Measurements from ENCODE around the gene TRPC4AP.
"Not testable (repeated sequence)": the region's sequence is repeated elsewhere in the genome, so short reads cannot be mapped to it uniquely, and the experiment has no call there.

Gene TRPC4AP, protein sequence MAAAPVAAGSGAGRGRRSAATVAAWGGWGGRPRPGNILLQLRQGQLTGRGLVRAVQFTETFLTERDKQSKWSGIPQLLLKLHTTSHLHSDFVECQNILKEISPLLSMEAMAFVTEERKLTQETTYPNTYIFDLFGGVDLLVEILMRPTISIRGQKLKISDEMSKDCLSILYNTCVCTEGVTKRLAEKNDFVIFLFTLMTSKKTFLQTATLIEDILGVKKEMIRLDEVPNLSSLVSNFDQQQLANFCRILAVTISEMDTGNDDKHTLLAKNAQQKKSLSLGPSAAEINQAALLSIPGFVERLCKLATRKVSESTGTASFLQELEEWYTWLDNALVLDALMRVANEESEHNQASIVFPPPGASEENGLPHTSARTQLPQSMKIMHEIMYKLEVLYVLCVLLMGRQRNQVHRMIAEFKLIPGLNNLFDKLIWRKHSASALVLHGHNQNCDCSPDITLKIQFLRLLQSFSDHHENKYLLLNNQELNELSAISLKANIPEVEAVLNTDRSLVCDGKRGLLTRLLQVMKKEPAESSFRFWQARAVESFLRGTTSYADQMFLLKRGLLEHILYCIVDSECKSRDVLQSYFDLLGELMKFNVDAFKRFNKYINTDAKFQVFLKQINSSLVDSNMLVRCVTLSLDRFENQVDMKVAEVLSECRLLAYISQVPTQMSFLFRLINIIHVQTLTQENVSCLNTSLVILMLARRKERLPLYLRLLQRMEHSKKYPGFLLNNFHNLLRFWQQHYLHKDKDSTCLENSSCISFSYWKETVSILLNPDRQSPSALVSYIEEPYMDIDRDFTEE

DNA sequence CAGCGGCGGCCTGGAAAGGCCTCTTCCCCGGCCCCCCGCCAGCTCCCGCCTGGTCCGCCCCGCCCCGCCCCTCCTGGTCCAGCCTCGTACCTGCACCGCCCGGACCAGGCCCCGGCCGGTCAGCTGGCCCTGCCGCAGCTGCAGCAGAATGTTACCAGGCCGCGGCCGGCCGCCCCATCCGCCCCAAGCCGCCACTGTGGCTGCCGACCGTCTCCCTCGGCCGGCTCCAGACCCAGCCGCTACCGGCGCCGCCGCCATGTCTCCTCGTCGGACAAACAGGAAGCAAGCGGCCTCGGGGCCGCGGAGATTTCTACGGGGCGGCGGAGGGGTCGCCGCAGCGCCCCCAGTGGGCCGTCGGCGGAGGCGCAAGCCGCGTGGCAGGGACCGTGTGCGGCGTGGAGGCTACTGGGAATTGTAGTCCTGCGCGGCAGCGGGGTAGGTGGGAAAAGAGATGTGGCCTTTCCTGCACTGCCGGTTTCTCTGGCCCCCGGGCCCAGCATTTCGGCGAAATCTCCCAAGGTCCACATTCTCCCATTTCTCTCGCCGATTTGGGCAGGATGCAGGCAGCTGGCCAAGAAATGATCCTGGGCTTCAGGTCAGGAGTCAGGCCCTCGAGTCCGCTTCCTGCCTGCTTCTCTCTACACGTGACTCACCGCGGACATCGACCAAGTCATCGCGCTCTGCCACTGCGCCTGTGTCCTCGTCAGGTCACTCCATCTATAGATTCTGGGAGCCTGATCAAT lies at the start of gene TRPC4AP:
Gene TRPC4AP, minus strand, starts transcription at position 284 of the 743 bp plus-strand sequence. Its CDS starts 26 bp downstream, at position 258.
- in situ Hi-C loops (cut with MboI; ENCODE audit: low sequenced_read_pairs) = no loop called here

DNA sequence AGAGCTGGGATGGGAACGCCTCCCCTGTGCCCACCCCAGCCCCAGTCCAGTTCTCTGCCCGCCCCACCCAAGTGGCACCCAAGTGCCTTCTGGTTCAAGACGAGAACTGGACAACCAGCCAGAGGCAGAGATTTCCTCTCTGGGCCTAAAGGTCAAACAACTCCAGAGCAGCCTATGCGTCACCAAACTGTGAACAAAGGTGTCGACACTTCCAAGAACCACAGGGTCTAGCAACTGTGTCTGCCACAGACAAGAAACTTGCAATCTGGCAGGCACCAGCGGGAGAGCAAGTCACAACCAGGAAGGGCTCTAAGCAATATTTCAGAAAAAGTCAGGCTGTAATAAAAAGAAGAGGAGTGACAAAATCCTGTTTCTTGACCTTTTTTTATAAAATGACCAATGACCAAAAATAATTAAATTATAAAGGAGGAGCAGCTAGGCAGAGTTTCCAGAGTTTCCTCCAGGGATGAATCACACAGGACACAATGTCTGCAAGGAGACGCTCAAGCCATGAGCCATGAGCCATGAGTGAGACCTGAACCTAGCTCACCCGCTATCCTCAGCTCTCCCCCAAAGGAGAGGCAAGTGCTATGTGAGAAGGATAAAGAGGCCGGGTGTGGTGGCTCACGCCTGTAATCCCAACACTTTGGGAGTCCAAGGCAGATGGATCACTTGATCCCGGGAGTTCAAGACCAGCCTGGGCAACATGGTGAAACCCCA lies 43.4 kb upstream of the TRPC4AP start:
- in situ Hi-C loops (cut with MboI; ENCODE audit: low sequenced_read_pairs) = no loop called here

DNA sequence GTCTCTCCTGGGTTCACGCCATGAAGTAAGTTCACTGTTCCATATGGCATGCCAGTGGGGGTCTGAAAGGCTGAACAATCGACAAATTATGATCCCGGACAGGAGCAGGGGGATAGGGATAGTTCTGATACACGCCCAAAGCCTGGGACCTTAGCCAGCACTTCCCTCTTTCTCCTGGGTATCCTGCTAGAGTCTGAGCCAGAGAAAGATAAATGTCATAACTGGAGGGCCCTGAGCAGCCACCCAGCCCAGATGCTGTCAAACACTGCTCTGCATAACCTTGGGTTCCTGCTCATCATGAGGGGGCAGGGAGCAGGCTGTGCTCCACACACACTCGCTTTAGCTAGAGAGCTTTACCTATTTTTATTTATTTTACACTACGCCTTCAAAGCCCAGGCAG lies 42.3 kb upstream of the TRPC4AP start:
- in situ Hi-C loops (cut with MboI; ENCODE audit: low sequenced_read_pairs) = no loop called here

DNA sequence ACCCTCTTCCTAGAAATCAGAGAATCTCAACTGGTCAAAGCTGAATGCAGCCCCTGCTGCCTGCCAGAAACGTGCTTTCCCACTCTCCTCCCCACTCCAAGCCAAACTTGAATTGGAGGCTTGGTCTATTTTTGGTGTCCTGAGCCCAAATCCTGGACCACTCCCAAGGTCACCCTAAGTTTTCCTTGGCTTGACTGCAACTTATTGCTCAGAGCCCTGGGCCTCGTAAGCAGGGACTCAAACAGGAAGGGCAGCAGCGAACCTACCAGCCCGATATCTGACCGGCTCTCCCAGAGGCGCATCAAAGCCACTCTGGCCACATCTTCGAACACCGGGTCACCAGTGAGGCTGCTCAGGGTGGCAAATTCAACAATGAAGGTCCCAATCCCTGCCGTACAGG lies 41.9 kb upstream of the TRPC4AP start:
- in situ Hi-C loops (cut with MboI; ENCODE audit: low sequenced_read_pairs) = no loop called here

DNA sequence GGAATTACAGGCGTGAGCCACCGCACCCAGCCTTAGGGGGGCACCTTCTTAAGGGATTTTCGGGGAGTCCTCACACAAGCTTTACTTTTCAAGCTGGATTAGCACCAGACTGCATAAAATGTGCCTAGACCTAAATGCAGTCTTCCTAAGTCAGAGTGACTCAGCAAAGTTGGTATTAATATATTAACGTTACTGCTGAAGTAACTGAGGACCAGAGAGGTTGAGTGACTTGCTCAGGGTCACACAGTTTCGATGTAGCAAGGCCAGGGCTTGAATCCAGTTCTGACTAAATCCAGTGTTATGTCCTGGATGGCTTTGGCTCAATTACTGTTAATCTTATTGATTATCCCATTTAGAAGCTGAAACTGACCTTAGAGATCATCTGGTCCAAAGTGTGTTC lies 41.1 kb upstream of the TRPC4AP start:
- in situ Hi-C loops (cut with MboI; ENCODE audit: low sequenced_read_pairs) = no loop called here

DNA sequence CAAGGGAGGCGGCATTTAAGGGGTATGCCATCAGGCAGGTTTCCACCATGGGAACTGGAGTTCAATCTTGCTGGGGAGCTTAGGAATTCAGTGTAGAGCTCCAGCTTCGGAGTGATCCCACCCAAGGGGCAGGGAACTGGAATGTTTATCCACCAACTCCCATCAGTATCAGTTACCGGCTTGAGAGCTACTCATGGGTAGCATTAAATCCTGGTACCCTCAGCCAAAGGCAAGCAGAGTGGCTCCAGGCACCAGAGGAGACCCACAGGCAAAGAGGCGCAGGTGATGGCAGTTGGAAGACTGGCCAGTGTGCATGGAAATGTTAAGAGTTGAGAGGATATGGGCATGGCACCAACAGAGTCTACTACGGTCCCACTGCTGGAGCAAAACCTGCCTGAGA lies 40.4 kb upstream of the TRPC4AP start:
- in situ Hi-C loops (cut with MboI; ENCODE audit: low sequenced_read_pairs) = no loop called here

DNA sequence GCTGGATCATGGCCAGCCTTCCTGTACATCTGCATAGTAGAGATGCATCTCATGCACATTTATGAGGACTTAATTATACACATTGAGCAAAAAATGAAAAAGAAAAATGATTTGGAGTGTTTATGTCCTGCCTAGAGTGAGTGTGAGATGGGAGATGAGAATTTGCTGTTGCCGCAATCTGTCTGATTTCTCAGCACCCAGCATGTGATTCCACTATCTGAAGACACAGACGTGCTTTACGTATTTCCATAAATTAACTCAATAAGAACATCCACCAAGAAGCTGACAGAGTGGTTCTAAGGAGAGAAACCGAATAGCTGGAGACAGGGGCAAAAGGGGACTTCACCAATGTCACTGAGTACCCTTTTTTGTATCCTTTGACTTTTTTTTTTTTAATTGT lies 39.3 kb upstream of the TRPC4AP start:
- in situ Hi-C loops (cut with MboI; ENCODE audit: low sequenced_read_pairs) = no loop called here

DNA sequence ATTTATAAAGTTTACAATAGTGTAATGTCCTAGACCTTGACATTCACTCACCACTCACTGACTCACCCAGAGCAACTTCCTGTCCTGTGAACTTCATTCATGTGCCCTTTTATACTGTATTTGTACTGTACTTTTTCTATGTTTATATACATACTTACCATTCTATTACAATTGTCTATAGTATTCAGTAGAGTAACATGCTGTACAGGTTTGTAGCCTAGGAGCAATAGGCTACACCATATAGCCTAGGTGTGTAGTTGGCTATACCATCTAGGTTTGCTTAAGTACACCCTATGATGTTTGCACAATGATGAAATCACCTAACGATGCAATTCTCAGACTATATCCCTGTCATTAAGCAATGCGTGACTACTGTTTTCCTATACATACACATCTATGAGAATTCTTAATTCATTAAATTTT lies 37.1 kb upstream of the TRPC4AP start:
- in situ Hi-C loops (cut with MboI; ENCODE audit: low sequenced_read_pairs) = no loop called here

DNA sequence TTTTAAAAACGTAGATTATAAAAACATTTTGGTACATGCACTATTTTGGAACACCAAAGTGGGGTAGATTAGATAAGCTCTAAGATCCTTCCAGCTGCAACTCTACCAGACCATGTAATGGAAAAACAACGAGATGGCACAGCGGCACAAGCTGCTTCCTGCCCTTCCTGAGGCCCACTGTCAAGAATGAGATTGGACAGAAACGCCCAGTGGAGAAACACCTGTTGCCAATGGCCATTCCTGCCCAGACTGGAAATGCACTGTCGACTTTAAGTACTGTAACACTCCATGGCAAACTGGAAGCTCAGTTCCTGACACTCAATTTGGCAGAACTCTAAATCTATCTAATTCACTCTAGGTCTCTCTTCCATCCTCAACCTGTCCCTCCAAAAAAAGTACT lies 33.1 kb upstream of the TRPC4AP start:
- in situ Hi-C loops (cut with MboI; ENCODE audit: low sequenced_read_pairs) = no loop called here

DNA sequence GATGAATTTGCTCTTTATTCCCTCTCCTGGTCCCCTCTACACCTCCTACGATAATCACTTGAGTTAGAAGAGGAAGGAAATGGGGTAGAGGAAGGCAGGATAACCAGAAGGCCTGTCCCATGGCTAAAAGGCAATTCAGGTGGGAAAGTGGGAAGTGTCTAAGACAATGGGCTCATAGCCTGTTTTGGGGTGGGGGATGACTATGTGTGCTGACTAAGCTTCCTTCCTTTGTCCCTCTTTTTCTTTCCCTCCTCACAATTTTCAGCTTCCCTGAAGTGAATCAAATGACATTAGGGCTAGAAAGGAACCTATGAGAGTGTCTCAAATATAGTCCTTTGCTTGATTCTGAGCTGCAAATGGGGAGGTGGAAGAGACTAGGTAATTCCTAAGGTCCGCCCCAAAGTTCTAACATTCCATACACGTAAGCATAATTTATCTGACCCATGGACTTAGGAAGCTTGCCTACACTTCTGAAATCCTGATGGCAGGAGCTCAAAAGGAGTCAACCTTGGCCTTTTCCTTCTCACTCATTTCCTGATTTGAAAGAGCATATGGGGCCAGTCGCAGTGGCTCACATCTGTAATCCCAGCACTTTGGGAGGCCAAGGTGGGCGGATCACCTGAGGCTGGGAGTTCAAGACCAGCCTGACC lies 30.3 kb upstream of the TRPC4AP start:
- in situ Hi-C loops (cut with MboI; ENCODE audit: low sequenced_read_pairs) = no loop called here

DNA sequence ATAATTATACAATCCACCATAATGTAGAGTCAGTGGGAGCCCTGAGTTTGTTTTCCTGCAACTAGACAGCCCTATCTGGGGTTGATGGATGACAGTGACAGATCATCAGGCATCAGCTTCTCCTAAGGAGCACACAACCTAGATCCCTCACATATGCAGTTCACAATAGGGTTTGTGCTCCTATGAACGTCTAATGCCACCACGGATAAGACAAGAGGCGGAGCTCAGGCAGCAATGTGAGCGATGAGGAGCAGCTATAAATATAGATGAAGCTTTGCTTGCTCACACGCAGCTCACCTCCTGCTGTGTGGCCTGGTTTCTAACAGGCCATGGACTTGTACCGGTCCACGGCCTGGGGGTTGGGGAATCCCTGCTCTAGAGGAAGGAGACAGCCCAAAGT lies 28.6 kb upstream of the TRPC4AP start:
- in situ Hi-C loops (cut with MboI; ENCODE audit: low sequenced_read_pairs) = no loop called here

DNA sequence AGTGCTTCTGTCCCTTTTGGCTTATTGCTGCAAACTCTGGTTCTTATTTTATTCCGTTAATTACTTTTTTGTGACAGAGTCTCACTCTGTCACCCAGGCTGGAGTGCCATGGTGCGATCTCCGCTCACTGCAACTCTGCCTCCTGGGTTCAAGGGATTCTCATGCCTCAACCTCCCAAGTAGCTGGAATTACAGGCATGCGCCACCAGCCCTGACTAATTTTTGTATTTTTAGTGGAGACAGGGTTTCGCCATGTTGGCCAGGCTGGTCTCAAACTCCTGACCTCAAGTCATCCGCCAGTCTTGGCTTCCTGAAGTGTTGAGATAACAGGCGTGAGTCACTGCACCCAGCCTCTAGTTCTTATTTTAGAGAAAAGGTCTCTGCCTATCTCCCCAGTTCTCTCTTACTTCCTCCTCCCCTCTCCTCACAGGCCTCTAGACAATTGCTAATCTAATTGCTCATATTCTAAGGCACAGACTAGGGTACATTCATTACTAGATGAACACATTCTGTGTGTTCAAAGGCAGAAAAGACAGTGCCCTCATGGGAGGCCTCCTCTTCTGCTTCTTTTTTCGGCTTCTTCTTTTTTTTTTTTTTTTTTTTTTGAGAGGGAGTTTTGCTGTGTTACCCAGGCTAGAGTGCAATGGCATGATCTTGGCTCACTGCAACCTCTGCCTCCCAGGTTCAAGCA lies 27.6 kb upstream of the TRPC4AP start:
- in situ Hi-C loops (cut with MboI; ENCODE audit: low sequenced_read_pairs) = no loop called here

DNA sequence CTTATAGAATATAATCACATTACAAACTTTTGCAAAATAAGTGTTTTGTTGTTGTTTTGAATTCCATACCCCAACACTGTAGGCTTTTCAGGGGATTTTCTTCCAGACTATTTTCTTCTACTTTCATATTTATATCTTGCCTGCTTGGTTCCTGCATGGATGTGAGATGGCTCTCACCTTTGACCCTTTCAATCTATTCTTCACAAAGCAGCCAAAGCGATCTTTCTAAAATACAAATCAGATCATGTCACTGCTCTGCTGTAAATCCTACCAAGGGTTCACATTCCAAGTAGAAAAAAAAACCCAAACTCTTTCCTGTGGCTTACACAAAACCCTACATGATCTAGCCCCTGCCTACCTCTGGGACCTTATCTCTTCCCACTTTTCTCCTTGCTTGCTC lies 25.0 kb upstream of the TRPC4AP start:
- in situ Hi-C loops (cut with MboI; ENCODE audit: low sequenced_read_pairs) = no loop called here

DNA sequence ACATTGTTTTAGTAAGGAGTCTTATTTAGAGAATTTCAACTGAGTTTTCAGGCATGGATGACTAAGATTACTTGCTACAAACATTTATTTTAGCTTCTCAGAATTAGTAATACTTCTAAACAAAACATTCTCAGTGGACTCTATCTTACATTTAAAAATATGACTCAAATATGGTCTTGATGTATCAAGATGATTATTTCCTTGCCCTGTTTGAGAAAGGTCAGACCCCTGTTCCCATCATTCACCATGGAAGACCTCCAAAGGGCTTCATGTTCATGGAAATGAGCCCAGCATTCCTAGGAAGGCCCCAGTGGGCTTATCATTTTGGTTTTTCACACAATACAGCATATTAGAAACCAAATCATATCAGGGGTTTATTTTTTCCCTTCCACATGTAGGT lies 24.6 kb upstream of the TRPC4AP start:
- in situ Hi-C loops (cut with MboI; ENCODE audit: low sequenced_read_pairs) = no loop called here

DNA sequence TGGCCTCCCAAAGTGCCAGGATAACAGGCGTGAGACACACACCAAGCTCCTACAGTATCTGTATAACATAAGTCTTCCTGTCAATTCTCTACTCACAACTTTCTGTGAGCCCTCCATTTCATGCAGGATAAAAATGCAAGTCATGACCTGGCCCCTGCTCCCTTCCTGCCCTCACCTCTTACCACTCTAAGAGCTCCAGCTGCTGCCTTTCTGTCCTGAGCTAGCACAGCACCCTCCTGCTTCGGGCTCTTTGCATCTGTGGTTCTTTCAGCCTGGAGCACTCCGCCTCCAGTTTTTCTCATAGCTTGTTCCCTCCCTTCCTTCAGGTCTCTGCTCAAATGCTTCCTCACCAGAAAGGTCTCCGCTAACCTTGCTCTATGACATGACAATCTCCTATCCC lies 23.7 kb upstream of the TRPC4AP start:
- in situ Hi-C loops (cut with MboI; ENCODE audit: low sequenced_read_pairs) = no loop called here

DNA sequence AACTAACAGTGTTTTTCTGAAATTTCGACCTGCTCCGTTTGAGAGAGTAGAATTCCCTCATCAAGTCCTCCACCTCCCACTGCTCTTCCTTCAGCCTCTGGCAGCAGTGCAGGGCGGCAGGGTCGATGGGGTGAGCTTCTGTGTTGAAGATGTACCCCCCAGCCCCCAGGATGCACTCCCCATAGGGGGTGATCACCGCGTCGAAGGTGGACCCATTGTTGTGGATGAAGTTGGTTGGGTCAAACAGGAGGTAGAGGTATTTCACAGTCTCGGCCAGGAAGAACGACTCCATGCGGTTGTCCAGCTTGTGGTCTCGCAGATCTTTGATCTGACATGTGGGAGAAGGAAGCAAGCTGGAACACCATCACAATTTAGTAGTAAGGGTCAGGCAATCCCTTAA lies 23.0 kb upstream of the TRPC4AP start:
- in situ Hi-C loops (cut with MboI; ENCODE audit: low sequenced_read_pairs) = no loop called here

DNA sequence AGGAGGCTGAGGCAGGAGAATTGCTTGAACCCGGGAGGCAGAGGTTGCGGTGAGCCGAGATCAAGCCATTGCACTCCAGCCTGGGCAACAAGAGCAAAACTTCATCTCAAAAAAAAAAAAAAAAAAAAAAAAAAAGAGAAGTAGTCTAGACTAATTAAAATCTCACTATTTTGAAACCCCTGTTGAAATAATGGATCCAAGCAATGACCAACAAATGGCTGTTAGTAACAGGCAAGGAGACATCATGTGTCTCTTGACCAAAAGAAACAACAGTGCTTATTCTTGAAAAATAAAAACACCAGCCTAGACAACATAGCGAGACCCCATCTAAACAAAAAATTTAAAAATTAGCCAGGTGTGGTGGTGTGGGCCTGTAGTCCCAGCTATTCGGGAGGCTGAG lies 19.7 kb upstream of the TRPC4AP start:
- in situ Hi-C loops (cut with MboI; ENCODE audit: low sequenced_read_pairs) = not testable (repeated sequence)

DNA sequence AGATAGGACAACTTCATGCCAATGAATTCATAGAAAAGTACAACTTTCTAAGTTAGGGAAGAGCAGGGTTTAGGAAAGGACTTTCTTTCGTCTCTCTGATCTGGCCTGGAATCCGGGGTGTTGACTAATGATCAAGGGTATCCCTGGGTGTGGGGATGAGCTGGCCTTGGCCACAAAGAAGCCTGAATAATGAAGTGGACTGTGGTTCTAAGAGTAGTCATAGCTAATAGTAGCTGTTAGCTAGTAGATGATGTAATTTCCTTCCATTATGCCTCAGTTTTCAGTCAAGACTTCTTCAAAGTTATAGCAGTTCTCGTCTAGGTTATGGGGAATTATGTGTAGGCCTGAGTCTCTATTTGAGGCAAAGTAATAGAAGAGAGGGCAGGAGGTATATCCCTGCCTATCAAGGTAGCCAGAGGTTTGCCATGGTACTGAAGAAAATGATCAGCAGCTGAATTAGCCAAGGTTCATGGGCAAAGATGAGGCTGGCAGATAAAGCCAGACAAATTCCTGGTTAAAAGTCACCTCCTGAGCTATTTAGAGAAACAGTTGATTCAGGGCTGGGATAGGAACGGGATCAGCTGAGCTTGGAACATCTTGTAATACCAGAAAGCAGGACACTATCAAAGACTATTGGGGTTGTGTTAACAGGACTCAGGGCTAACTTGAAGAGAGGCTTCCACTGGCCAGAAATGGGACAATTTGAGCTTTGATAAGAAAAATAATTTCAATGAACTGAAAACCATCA lies 18.7 kb upstream of the TRPC4AP start:
- in situ Hi-C loops (cut with MboI; ENCODE audit: low sequenced_read_pairs) = no loop called here

DNA sequence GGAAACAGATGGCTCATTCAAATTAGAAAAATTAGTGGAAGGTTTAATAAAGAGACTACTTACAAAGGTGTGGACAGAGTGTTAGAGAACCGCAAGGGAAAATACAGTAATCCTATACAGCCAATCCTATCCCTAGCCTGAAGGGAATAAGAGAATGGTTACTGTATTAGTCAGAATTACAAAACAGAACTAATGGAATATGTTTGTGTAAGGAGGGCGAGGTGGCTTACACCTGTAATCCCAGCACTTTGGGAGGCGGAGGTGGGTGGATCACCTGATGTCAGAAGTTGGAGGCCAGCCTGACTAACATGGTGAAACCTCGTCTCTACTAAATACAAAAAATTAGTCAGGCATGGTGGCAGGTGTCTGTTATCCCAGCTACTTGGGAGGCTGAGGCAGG lies 16.3 kb upstream of the TRPC4AP start:
- in situ Hi-C loops (cut with MboI; ENCODE audit: low sequenced_read_pairs) = no loop called here

Measured in HL-60/S4 treated with retinoic acid at 250 ng/mL for 4 days and 3 days (cell line).